Subcutaneous adipose tissue (tissue), 4 donors: ENCODE data around the gene SPAG8. TPM values are rescaled to one million over a fixed set of nuclear protein-coding genes. Genes with fewer than 3 reads are reported as not detected.

Source experiments
- total RNA-seq, 4 donors: library from RNA; depleted of rRNA; stranded (reverse); fragments of >200 nt; gene quantifications; one replicate each; pipeline ENCODE4 v1.1.0, GENCODE V29; 2016
- TF ChIP-seq, protein P1 (sequence below): fragments of 450-650 bp; IDR thresholded peaks from one replicate; pipeline ENCODE4 v1.5.1; 2016; ENCODE audit warnings: low read depth, mild to moderate bottlenecking, control low read depth, antibody characterized with exemption, moderate library complexity

SPAG8 gene, protein sequence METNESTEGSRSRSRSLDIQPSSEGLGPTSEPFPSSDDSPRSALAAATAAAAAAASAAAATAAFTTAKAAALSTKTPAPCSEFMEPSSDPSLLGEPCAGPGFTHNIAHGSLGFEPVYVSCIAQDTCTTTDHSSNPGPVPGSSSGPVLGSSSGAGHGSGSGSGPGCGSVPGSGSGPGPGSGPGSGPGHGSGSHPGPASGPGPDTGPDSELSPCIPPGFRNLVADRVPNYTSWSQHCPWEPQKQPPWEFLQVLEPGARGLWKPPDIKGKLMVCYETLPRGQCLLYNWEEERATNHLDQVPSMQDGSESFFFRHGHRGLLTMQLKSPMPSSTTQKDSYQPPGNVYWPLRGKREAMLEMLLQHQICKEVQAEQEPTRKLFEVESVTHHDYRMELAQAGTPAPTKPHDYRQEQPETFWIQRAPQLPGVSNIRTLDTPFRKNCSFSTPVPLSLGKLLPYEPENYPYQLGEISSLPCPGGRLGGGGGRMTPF
- total RNA-seq = 1 to 10 TPM in 2 of 4 donors, under 1 TPM in 2; 0.33 to 1.8 (median 1.0) TPM

DNA sequence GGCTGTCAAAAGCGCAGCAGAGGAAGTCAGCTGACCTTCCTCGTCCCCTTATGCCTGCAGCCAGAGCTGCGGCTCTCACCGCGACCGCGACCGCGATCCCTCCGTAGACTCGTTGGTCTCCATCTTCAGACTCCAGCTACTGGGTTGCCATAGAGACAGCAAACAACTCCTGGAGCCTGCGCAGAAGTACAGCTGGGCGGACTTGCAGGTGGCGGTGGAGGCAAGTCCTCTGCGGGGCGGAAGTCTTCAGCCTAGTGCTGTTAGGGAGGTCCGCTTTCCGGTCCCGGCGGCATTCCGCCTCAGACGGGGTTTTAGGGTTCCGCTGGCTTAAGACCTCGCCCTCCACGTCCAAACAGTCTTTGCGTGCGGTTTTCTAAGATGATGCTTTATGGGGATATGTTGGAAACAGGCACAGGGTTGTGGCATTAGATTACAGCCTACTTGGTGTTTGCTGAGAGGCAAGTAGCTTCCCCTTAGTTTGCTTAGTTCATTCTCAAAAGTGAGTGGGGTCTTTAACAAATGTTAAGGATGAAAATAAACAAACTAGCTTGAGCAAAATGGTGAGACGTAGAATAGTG lies at the start of gene SPAG8:
TSS of gene SPAG8 (minus strand) at position 238 of the 578 bp plus-strand sequence. CDS start at position 123, 115 bp downstream.
- TF ChIP-seq, protein P1, sequence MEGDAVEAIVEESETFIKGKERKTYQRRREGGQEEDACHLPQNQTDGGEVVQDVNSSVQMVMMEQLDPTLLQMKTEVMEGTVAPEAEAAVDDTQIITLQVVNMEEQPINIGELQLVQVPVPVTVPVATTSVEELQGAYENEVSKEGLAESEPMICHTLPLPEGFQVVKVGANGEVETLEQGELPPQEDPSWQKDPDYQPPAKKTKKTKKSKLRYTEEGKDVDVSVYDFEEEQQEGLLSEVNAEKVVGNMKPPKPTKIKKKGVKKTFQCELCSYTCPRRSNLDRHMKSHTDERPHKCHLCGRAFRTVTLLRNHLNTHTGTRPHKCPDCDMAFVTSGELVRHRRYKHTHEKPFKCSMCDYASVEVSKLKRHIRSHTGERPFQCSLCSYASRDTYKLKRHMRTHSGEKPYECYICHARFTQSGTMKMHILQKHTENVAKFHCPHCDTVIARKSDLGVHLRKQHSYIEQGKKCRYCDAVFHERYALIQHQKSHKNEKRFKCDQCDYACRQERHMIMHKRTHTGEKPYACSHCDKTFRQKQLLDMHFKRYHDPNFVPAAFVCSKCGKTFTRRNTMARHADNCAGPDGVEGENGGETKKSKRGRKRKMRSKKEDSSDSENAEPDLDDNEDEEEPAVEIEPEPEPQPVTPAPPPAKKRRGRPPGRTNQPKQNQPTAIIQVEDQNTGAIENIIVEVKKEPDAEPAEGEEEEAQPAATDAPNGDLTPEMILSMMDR = no peak

- TF ChIP-seq, protein P1 = no peak
These were observed 49.3 kb upstream of the SPAG8 start for GRCh38 chr9:35861161-35861897.

GRCh38 chr9:35859990-35860339 lies 47.9 kb upstream of the SPAG8 start:
- TF ChIP-seq, protein P1 = no peak

DNA sequence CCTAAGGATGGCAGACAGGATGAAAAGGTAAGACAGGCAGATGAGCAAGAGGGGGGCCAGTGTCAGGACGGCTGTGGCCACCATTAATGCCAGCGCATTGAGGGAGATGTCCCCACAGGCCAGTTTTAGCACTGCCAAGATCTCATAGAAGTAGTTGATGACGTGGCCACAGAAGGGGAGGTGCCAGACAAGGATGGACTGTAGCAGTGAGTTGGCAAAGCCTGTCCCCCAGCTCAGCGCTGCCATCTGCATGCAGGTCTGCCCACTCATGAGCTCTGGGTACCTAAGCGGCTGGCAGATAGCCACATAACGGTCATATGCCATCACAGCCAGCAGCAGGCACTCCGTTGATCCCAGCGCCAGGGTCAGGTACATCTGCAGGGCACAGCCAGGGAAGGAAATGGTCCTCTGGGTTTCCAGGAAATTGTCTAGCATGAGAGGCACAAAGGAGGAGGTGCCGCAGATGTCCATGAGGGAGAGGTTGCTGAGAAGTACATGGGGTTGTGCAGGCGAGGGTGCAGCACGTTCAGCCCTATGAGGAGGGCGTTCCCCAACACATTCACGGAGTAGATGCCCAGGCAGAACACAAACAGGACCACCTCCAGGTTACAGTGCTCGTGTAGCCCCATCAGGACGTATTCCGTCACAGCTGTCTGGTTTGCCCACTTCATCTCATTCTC lies 47.4 kb upstream of the SPAG8 start:
- TF ChIP-seq, protein P1 = no peak

DNA sequence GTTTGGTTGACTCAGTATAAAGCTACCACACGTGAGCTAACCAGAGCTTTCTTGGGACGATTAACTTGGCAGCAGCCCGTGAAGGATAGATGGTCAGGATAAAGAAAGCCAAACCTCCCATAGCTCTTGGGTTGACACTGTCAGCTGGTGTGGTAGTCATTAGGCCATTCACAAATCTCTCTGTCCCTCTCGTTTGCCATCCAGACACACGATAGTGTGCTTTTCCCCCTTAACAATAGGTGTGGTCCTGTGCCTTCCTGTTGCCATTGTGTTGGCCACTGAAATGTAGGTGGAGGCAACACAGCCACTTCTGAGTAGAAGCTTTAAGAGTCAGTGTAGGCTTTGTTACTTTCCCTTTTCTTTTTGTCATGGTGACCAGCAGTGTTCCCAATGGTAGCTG lies 46.4 kb upstream of the SPAG8 start:
- TF ChIP-seq, protein P1 = no peak

GRCh38 chr9:35856882-35857281 lies 44.8 kb upstream of the SPAG8 start:
- TF ChIP-seq, protein P1 = no peak
